Rectal smooth muscle tissue (tissue), 1 donor: Measurements from ENCODE around the gene TMX4.
A peak's percentile ranks its signal among the peaks of the same experiment; 100 is the strongest.
"Not testable (repeated sequence)": the region's sequence is repeated elsewhere in the genome, so short reads cannot be mapped to it uniquely, and the experiment has no call there.

Experiments used
- H3K27ac ChIP-seq: one replicate; pipeline ENCODE4 v1.7.0; 2013; ENCODE audit warnings: low read depth, low read length, inconsistent platforms
- H3K27me3 ChIP-seq: one replicate; pipeline ENCODE4 v1.7.0; 2013; ENCODE audit warnings: low read length; ENCODE audit not compliant: control insufficient read depth, insufficient read depth
- H3K36me3 ChIP-seq: one replicate; pipeline ENCODE4 v1.7.0; 2013; ENCODE audit warnings: low read length; ENCODE audit not compliant: control insufficient read depth, insufficient read depth
- H3K4me1 ChIP-seq: one replicate; pipeline ENCODE4 v1.7.0; 2013; ENCODE audit warnings: low read length; ENCODE audit not compliant: control insufficient read depth, insufficient read depth
- H3K4me3 ChIP-seq: one replicate; pipeline ENCODE4 v1.7.0; 2013; ENCODE audit warnings: low read length
- H3K9ac ChIP-seq: one replicate; pipeline ENCODE4 v1.7.0; 2013; ENCODE audit warnings: low read length

Gene TMX4

GRCh38 chr20:8043687-8044282 is 24.2 kb upstream of the TMX4 start:
- H3K9ac ChIP-seq: no peak overlapping the region
- no peak overlapping the region for H3K27ac ChIP-seq
- no peaks in the 10 kb centered on the region for H3K4me1 ChIP-seq
- H3K36me3 ChIP-seq: no peaks in the 10 kb centered on the region
- no peak overlapping the region for H3K4me3 ChIP-seq
- H3K27me3 ChIP-seq: no peaks in the 10 kb centered on the region

- Histone ChIP-seq H3K4me1 (no peaks in the 10 kb centered on the region), H3K27me3 (no peaks in the 10 kb centered on the region), H3K27ac (no peak overlapping the region), H3K9ac (no peak overlapping the region), H3K36me3 (no peaks in the 10 kb centered on the region), H3K4me3 (no peak overlapping the region)
Observed at GRCh38 chr20:8039042-8039441, 19.5 kb upstream of the TMX4 start.

- Histone ChIP-seq H3K4me1 (no peaks in the 10 kb centered on the region), H3K27me3 (no peaks in the 10 kb centered on the region), H3K9ac (no peak overlapping the region), H3K4me3 (no peak overlapping the region), H3K27ac (no peak overlapping the region), H3K36me3 (no peaks in the 10 kb centered on the region)
Observed at GRCh38 chr20:8036771-8037170, 17.2 kb upstream of the TMX4 start.

- Histone ChIP-seq H3K4me3 (no peak overlapping the region), H3K9ac (no peak overlapping the region), H3K27ac (no peak overlapping the region), H3K36me3 (no peaks in the 10 kb centered on the region), H3K27me3 (no peaks in the 10 kb centered on the region), H3K4me1 (no peaks in the 10 kb centered on the region)
Observed at GRCh38 chr20:8033151-8033841, 13.7 kb upstream of the TMX4 start.

GRCh38 chr20:8032499-8032898 is 12.9 kb upstream of the TMX4 start:
- no peak overlapping the region for H3K4me3 ChIP-seq
- H3K4me1 ChIP-seq: no peaks in the 10 kb centered on the region
- no peak overlapping the region for H3K27ac ChIP-seq
- H3K9ac ChIP-seq: no peak overlapping the region
- H3K36me3 ChIP-seq: no peaks in the 10 kb centered on the region
- no peaks in the 10 kb centered on the region for H3K27me3 ChIP-seq

GRCh38 chr20:8031539-8031938 is 12.0 kb upstream of the TMX4 start:
- not testable (repeated sequence) for H3K36me3 ChIP-seq, H3K27me3 ChIP-seq, H3K4me3 ChIP-seq, H3K4me1 ChIP-seq, H3K9ac ChIP-seq, H3K27ac ChIP-seq

GRCh38 chr20:8021541-8022269 is 2.1 kb upstream of the TMX4 start:
- H3K36me3 ChIP-seq: no peaks in the 10 kb centered on the region
- no peaks in the 10 kb centered on the region for H3K27me3 ChIP-seq
- H3K4me3 ChIP-seq: no peak overlapping the region
- peaks cover 13% of the 10 kb centered on the region for H3K4me1 ChIP-seq
- H3K27ac ChIP-seq: no peak overlapping the region
- H3K9ac ChIP-seq: no peak overlapping the region

GRCh38 chr20:8020314-8021079 is 936 bp upstream of the TMX4 start:
- no peaks in the 10 kb centered on the region for H3K36me3 ChIP-seq
- no peak overlapping the region for H3K9ac ChIP-seq
- H3K4me3 ChIP-seq: peak overlapping the region; percentile 89
- peak overlapping the region; percentile 94 for H3K27ac ChIP-seq
- H3K27me3 ChIP-seq: no peaks in the 10 kb centered on the region
- H3K4me1 ChIP-seq: peaks cover 13% of the 10 kb centered on the region

- peak overlapping the region; percentile 89 for H3K4me3 ChIP-seq
- H3K9ac ChIP-seq: no peak overlapping the region
- no peaks in the 10 kb centered on the region for H3K27me3 ChIP-seq
- no peaks in the 10 kb centered on the region for H3K36me3 ChIP-seq
- peak overlapping the region; percentile 94 for H3K27ac ChIP-seq
- H3K4me1 ChIP-seq: peaks cover 13% of the 10 kb centered on the region
Observed at GRCh38 chr20:8019998-8020247, 362 bp upstream of the TMX4 start.

GRCh38 chr20:8018958-8019245 is 659 bp downstream of the TMX4 start:
- Histone ChIP-seq H3K4me3 (peak overlapping the region; percentile 89), H3K4me1 (peaks cover 13% of the 10 kb centered on the region), H3K9ac (peak overlapping the region; percentile 76), H3K27me3 (no peaks in the 10 kb centered on the region), H3K27ac (peak overlapping the region; percentile 94), H3K36me3 (no peaks in the 10 kb centered on the region)

GRCh38 chr20:8012724-8013123 is 6.8 kb downstream of the TMX4 start:
- Histone ChIP-seq H3K4me3 (no peak overlapping the region), H3K27ac (no peak overlapping the region), H3K36me3 (no peaks in the 10 kb centered on the region), H3K4me1 (peaks cover 5% of the 10 kb centered on the region), H3K27me3 (no peaks in the 10 kb centered on the region), H3K9ac (no peak overlapping the region)

GRCh38 chr20:8008733-8009132 is 10.8 kb downstream of the TMX4 start:
- no peak overlapping the region for H3K27ac ChIP-seq
- no peaks in the 10 kb centered on the region for H3K4me1 ChIP-seq
- no peaks in the 10 kb centered on the region for H3K27me3 ChIP-seq
- H3K36me3 ChIP-seq: no peaks in the 10 kb centered on the region
- no peak overlapping the region for H3K9ac ChIP-seq
- no peak overlapping the region for H3K4me3 ChIP-seq
